Fibroblast of mammary gland (primary cell): ENCODE results near the gene MTFP1.
"Not testable (repeated sequence)": the region's sequence is repeated elsewhere in the genome, so short reads cannot be mapped to it uniquely, and the experiment has no call there.

ENCODE experiments used
- DNase-seq: peaks from one replicate; pipeline ENCODE4 v3.0.0-alpha.2; 2010; ENCODE audit warnings: low read depth
- H3K4me3 ChIP-seq: 2 replicates; pipeline ENCODE4 v1.5.1; 2011; ENCODE audit warnings: low read depth, mild to moderate bottlenecking, low read length, moderate library complexity; ENCODE audit not compliant: control insufficient read depth
- CTCF ChIP-seq: conservative IDR thresholded peaks from 2 replicates; pipeline ENCODE4 v1.5.1; 2011; ENCODE audit warnings: low read depth, low read length, inconsistent platforms; ENCODE audit not compliant: control insufficient read depth, insufficient read depth

Gene MTFP1

GRCh38 chr22:30455075-30455840 is 29.7 kb downstream of the MTFP1 start:
- no peak for DNase-seq
- TF ChIP-seq CTCF = no peak
- H3K4me3 ChIP-seq = no peak overlapping the region

- peak; percentile 42 for DNase-seq
- TF ChIP-seq CTCF = no peak
- H3K4me3 ChIP-seq = no peak overlapping the region
These were observed 32.4 kb downstream of the MTFP1 start for GRCh38 chr22:30457981-30458380.

GRCh38 chr22:30459181-30460052 is 33.8 kb downstream of the MTFP1 start:
- DNase-seq = peak; percentile 20
- H3K4me3 ChIP-seq = no peak overlapping the region
- no peak for TF ChIP-seq CTCF

- no peak overlapping the region for H3K4me3 ChIP-seq
- DNase-seq = no peak
- TF ChIP-seq CTCF = no peak
These were observed 34.6 kb downstream of the MTFP1 start for GRCh38 chr22:30460147-30460546.

GRCh38 chr22:30460555-30460954 is 35.0 kb downstream of the MTFP1 start:
- DNase-seq, H3K4me3 ChIP-seq: not testable (repeated sequence)

GRCh38 chr22:30469165-30469564 is 43.6 kb downstream of the MTFP1 start:
- no peak overlapping the region for H3K4me3 ChIP-seq
- no peak for TF ChIP-seq CTCF
- no peak for DNase-seq

- no peak for DNase-seq
- TF ChIP-seq CTCF = no peak
- H3K4me3 ChIP-seq = no peak overlapping the region
These were observed 45.1 kb downstream of the MTFP1 start for GRCh38 chr22:30470655-30471054.
